Prostate gland (tissue), 2 donors: ENCODE results near the gene ANAPC1. TPM values are rescaled to one million over a fixed set of nuclear protein-coding genes. Genes with fewer than 3 reads are reported as not detected.
"Not testable (repeated sequence)": the region's sequence is repeated elsewhere in the genome, so short reads cannot be mapped to it uniquely, and the experiment has no call there.

ENCODE experiments used
- DNase-seq: peaks from one replicate; pipeline ENCODE4 v3.0.0-alpha.2; 2019; ENCODE audit warnings: low spot score
- H3K27ac ChIP-seq, 2 donors: fragments of 200-600 bp; sonication (generic); 2 replicates each; pipeline ENCODE4 v1.5.1; 2017 to 2019
- H3K27me3 ChIP-seq: fragments of 200-600 bp; sonication (generic); replicated peaks from 2 replicates; pipeline ENCODE4 v1.5.1; 2019; ENCODE audit not compliant: insufficient read depth
- H3K36me3 ChIP-seq, 2 donors: fragments of 200-600 bp; sonication (generic); 1 replicate in 1 of 2; 2 replicates in 1 of 2; pipeline versions ENCODE4 v1.5.1 to v1.8.1; 2017 to 2019
- H3K4me1 ChIP-seq: fragments of 200-600 bp; sonication (generic); replicated peaks from 2 replicates; pipeline ENCODE4 v1.5.1; 2019
- H3K4me3 ChIP-seq, 2 donors: fragments of 200-600 bp; sonication (generic); 2 replicates each; pipeline ENCODE4 v1.5.1; 2017 to 2019
- H3K9me3 ChIP-seq: fragments of 200-600 bp; sonication (generic); 2 replicates; pipeline ENCODE4 v1.5.1; 2017
- CTCF ChIP-seq, 4 experiments: fragments of 200-600 bp in 2 of 4; fragments of 450-650 bp in 2 of 4; sonication (generic) in 2 of 4; IDR thresholded peaks; 1 replicate in 3 of 4; 2 replicates in 1 of 4; pipeline ENCODE4 v1.5.1; 2016 to 2019; ENCODE audit warnings: antibody characterized with exemption in 4 of 4, mild to moderate bottlenecking in 2 of 4, moderate library complexity in 2 of 4
- POLR2A ChIP-seq: fragments of 450-650 bp; IDR thresholded peaks from one replicate; pipeline ENCODE4 v1.6.1; 2016; ENCODE audit warnings: antibody characterized with exemption, mild to moderate bottlenecking
- POLR2AphosphoS5 ChIP-seq: sonication (generic); formaldehyde crosslinking; IDR thresholded peaks from one replicate; pipeline ENCODE4 v1.6.1; 2017; ENCODE audit warnings: antibody characterized with exemption
- WGBS: methylation state at CpG from one replicate; pipeline ENCODE4 v1.1.5; 2018; 5-methylcytosine and 5-hydroxymethylcytosine counted together
- intact Hi-C: fragments of 100-400 bp; cut with DNase I; formaldehyde crosslinking; loops from one replicate; pipeline ENCODE4 v1.14.2; 2022
- total RNA-seq, 2 donors: library from RNA; depleted of rRNA; stranded (reverse); fragments of >200 nt; gene quantifications; one replicate each; pipeline ENCODE4 v1.1.0, GENCODE V29; 2016

ANAPC1 gene
- total RNA-seq, 2 donors from 2014 or later = 48.6 to 49.7 TPM

- Histone ChIP-seq H3K4me1 (peaks cover 10% of the 10 kb centered on the region), H3K4me3 (no peak overlapping the region), H3K9me3 (no peaks in the 10 kb centered on the region), H3K36me3 (no peaks in the 10 kb centered on the region), H3K27ac (no peak overlapping the region), H3K27me3 (no peaks in the 10 kb centered on the region)
- peak; percentile 49 for DNase-seq
- WGBS = 61% methylated on average over 6 of the region's 6 CpGs
- TF ChIP-seq CTCF (IDR thresholded peaks at IDR 0.05) (no peak), POLR2AphosphoS5 (no peak), POLR2A (no peak)
- intact Hi-C loops = loop anchor here (5.0 to 10.0 kb wide), 2 partner anchors 136 to 378 kb away; partner anchors contain the start of gene ZC3H6
Observed at GRCh38 chr2:111896576-111896975, 12.6 kb upstream of the ANAPC1 start.

GRCh38 chr2:111896024-111896423, 12.0 kb upstream of the ANAPC1 start:
- H3K4me1 ChIP-seq = peaks cover 10% of the 10 kb centered on the region
- DNase-seq = no peak
- no peaks in the 10 kb centered on the region for H3K9me3 ChIP-seq
- H3K27me3 ChIP-seq = no peaks in the 10 kb centered on the region
- WGBS = 66% methylated on average over 3 of the region's 3 CpGs
- H3K4me3 ChIP-seq = no peak overlapping the region
- no peaks in the 10 kb centered on the region for H3K36me3 ChIP-seq
- no peak overlapping the region for H3K27ac ChIP-seq
- TF ChIP-seq CTCF (IDR thresholded peaks at IDR 0.05) (no peak), POLR2A (no peak), POLR2AphosphoS5 (no peak)
- intact Hi-C loops = loop anchor here (5.0 to 10.0 kb wide), 2 partner anchors 136 to 379 kb away; partner anchors contain the start of gene ZC3H6

- Histone ChIP-seq H3K36me3 (no peaks in the 10 kb centered on the region), H3K27me3 (no peaks in the 10 kb centered on the region), H3K4me1 (no peaks in the 10 kb centered on the region), H3K9me3 (no peaks in the 10 kb centered on the region), H3K27ac (peak overlapping the region; percentile 74 to 87), H3K4me3 (peak overlapping the region; percentile 69 to 76)
- TF ChIP-seq POLR2AphosphoS5 = no peak
- TF ChIP-seq POLR2A = no peak
- no peak for TF ChIP-seq CTCF (IDR thresholded peaks at IDR 0.05)
- intact Hi-C loops = no loop called here
- no peak for DNase-seq
- 19% methylated on average over 11 of the region's 11 CpGs for WGBS
Observed at GRCh38 chr2:111884592-111884964, 585 bp upstream of the ANAPC1 start.

- H3K27me3 ChIP-seq, H3K9me3 ChIP-seq, H3K36me3 ChIP-seq, H3K4me3 ChIP-seq, H3K27ac ChIP-seq, intact Hi-C loops, DNase-seq, H3K4me1 ChIP-seq: not testable (repeated sequence)
- WGBS = 54% methylated on average over 2 of the region's 2 CpGs
Observed at GRCh38 chr2:111872806-111873205, 11.2 kb downstream of the ANAPC1 start.

GRCh38 chr2:111865124-111865523, 18.9 kb downstream of the ANAPC1 start:
- H3K4me1 ChIP-seq, DNase-seq, H3K36me3 ChIP-seq, H3K27me3 ChIP-seq, H3K9me3 ChIP-seq, H3K4me3 ChIP-seq, H3K27ac ChIP-seq, intact Hi-C loops: not testable (repeated sequence)
- WGBS = 80% methylated on average over 3 of the region's 3 CpGs

GRCh38 chr2:111860005-111860404, 24.0 kb downstream of the ANAPC1 start:
- DNase-seq, H3K4me3 ChIP-seq, H3K36me3 ChIP-seq, H3K27ac ChIP-seq, H3K4me1 ChIP-seq, H3K27me3 ChIP-seq, H3K9me3 ChIP-seq, intact Hi-C loops: not testable (repeated sequence)
- 67% methylated on average over 3 of the region's 3 CpGs for WGBS

- H3K4me3 ChIP-seq, intact Hi-C loops, H3K4me1 ChIP-seq, H3K9me3 ChIP-seq, H3K27ac ChIP-seq, H3K27me3 ChIP-seq, H3K36me3 ChIP-seq, DNase-seq: not testable (repeated sequence)
- WGBS = 83% methylated on average over 3 of the region's 3 CpGs
Observed at GRCh38 chr2:111852544-111852943, 31.4 kb downstream of the ANAPC1 start.
